ENCODE measurements around the gene C10orf67.
"Not testable (repeated sequence)": the region's sequence is repeated elsewhere in the genome, so short reads cannot be mapped to it uniquely, and the experiment has no call there.

The C10orf67 gene

DNA sequence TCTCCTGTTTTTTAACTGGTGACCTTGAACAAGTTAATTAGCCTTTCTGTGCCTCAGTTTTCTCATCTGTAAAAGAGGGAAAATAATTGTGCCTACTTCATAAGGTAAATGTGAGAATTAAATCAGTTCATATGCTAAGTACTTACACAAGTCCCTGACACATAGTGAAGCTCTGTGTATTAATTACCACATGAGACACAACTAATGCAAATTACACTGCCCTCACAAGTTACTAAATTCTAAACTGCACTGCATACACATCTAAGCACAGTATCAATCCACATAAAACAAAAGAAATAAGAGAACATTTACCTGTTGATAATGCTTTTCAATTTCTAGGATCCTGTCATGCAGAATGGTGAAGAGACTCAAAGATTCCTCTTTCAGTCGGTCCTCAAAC, 22.5 kb downstream of the C10orf67 start:
- no peak for DNase-seq

- no peak for DNase-seq
Measured at GRCh38 chr10:23319835-23320234, 24.8 kb downstream of the C10orf67 start.

- no peak for DNase-seq
Measured at GRCh38 chr10:23318359-23318758, 26.2 kb downstream of the C10orf67 start.

DNA sequence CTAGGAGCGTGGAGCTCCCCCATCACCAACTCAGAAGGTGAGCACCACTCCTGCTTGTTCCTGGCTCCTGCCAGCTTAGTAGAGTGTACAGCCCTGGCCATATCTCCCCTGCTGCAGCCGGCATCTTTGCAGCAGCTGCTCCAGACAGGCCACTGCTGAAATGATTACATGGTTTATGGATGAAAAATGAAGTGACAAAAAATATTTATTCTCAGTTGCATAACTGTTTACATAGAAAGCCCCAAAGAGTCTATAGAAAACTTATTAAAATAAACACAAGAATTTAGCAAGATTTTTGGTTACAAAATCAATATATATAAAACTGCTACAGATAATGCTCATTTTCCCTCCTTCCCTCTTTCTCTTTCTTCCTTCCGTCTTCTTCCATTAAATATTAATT, 27.2 kb downstream of the C10orf67 start:
- DNase-seq: no peak

DNA sequence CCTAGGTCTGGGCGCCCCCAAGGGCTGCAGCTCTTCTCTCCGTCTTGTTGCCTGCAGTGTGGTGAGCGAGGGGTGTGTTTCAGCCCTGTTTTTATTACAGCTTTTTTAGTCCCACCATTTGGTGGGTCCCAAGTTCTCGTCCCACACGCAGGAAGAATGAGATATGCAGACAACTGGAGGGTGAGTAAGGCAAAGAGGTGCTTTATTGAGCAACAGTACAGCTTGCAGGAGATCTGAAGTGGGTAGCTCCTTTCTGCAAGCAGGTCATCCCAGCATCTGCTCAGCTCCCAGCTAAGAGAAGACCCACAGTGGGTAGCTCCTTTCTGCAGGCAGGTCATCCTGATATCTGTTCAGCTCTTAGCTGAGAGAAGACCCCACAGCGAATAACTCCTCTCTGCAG, 28.2 kb downstream of the C10orf67 start:
- DNase-seq: no peak

DNA sequence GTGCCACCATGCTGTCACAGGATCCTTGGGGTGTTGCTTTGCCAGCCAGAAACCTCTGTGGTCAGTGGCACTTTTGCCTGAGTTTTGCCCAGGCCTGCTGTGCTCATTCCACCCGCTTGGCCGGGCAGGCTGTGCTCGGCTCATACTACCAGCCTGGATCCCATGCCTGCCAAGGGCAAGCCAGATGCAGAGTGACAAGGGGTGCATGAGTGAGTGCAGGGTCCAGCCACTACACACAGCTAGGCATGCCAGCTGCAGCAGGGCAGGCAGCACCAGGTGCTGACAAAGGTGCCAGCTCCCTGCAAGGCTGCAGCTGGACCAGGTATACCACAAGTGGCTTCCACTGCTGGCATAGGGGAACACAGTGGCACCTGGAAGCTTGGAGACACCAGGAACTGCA, 28.6 kb downstream of the C10orf67 start:
- DNase-seq: no peak

GRCh38 chr10:23314835-23315239, 29.8 kb downstream of the C10orf67 start:
- peak; percentile 15 to 20 (median 16) for DNase-seq

DNA sequence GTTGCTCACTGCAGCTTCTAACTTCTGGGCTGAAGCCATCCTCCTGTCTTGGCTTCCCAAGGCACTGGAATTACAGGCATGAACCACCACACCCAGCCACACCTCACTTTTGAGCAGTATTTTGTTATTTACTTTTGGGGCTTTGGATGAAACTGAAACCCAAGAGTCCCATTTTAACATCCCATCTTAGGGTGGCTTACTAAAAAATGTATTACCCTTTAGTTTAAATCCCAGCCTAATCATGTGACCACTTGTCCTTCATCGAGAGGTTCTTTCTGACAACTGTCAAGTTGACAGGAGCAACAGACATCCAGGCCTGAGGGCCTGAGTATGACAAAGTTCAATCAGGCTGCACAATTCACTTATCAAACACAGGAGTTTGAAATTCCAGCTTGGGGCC, 33.6 kb downstream of the C10orf67 start:
- no peak for DNase-seq

- no peak for DNase-seq
Measured at GRCh38 chr10:23310404-23310803, 34.2 kb downstream of the C10orf67 start.

DNA sequence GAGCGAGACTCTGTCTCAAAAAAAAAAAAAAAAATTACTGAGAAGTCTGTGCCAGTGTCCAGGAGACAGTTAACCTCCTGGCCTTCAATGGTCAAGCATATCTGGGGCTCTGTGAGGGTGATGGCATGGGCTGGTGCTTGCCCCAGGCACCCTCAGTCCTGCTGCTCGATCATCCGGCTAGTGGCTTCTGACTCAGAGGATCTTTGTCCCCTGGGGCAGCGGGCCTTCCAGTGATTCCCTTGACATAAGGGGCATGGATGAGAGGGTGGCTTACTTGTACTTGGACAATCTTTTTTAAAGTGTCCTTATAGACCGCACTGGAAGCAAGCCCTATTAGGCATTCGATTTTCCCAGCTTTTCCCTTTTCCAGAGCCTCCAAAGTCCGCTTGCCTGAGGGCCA, 44.6 kb downstream of the C10orf67 start:
- DNase-seq: not testable (repeated sequence)

GRCh38 chr10:23294638-23295247, 49.9 kb downstream of the C10orf67 start:
- no peak for DNase-seq

DNA sequence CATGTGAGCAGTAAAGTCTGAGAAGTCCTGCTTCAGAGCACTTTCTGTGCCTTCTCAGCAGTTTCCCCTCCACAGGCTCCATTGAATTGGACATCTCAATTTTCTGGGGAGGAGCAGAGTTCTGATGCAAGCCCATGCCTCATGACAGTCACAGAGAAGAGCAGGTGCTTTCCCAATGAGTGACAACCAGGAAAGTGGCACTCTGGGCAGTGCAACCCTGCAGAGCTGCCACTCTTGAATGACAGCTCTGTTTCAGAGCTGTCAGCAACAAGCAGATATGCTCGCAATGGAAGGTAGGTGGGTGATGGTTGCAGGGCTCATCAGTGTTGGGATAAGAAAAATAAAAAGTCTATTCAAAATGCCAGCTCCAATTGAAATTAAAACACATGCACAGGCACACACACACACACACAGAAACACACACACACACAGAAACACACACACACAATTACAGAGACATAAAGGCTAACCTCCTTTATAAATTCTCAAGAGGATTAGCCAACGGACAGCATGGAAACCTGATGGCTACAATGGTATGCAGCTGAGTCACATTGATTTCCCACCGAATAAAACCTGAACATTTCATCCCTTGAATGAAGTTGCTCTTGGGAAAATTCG, 50.5 kb downstream of the C10orf67 start:
- no peak for DNase-seq

DNA sequence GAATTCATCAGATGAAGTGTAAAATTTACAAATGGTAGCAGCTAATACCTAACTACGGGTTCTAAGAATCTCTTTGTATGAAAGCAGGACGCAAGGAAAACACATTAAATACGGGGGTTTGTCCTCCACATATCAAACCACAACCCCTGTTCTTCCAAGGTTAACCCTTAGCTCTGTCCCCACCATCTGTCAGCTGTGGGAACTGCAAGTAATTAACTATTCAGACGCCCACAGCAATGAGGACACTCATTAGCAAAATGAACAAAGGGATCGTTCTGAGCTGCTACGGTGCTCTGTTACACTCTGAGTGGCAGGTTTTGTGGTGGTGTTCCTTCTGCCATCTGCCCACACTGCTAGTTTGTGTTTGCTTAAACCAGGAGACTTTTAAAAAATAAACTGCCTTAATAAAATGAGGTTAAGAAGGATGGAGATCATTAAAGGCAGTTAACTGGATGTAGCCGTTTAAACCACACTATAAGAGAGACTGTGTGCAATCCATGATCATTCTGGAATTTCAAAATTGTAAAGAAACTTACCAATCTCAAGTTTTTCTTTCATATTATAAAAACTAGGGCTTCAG, 51.4 kb downstream of the C10orf67 start:
- DNase-seq: no peak

DNA sequence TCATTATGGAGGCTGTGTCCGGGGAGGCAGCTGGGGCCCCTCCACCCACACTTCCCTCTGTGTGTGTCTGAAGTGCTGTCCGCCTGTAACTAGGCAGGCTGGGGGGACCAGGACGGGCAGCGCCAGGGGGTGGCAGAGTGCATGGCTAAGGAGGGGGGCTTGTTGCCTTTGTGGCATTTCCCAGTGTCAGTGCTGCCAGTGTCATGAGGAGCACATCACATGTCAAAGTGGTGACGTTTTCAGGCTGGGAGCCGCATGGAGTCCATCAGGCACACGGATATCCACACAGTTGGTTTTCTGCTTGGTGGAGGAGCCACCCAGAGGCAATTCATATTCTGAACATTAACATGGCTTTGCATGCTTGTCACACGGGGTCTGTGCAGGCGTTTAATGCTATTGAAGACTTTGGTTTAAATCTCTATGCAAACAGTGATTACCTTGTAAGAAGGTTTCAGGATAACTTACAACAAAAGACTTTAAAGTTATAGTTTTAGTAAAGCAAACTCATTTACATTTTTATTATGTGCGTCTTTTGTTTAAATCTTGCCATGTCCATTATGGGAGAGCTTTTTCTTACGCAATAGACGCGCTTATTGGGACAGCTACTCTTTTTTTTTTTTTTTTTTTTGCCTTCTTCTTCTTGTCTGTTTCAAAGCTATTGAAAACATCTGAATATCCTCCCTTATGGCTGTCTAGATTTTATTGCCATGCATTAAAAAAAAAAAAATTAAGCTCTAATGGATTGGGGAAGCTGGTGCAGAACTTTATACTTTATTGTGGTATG, 52.9 kb downstream of the C10orf67 start:
- DNase-seq: no peak

GRCh38 chr10:23284674-23285335, 59.8 kb downstream of the C10orf67 start:
- no peak for DNase-seq

GRCh38 chr10:23284155-23284554, 60.4 kb downstream of the C10orf67 start:
- no peak for DNase-seq

DNA sequence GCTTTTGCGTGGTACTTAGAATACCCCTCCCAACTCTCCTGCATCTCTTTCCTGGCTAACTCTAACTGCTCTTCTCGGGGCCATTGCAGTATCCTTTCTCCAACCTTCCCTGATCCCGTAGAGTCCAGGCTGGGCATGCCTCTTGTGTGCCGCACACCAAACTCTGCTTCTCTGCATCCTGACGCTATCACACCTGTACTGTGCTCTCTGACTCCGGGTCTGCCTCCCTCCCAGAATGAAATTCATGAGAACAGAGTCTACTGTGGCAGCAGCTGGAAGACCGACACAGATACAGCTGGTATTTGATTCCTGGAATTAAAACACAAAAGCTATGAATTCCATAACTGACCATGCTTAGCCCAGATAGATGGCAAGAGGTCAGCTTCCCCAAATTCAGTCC, 60.9 kb downstream of the C10orf67 start:
- DNase-seq: no peak

- no peak for DNase-seq
Measured at GRCh38 chr10:23281044-23281433, 63.6 kb downstream of the C10orf67 start.

DNA sequence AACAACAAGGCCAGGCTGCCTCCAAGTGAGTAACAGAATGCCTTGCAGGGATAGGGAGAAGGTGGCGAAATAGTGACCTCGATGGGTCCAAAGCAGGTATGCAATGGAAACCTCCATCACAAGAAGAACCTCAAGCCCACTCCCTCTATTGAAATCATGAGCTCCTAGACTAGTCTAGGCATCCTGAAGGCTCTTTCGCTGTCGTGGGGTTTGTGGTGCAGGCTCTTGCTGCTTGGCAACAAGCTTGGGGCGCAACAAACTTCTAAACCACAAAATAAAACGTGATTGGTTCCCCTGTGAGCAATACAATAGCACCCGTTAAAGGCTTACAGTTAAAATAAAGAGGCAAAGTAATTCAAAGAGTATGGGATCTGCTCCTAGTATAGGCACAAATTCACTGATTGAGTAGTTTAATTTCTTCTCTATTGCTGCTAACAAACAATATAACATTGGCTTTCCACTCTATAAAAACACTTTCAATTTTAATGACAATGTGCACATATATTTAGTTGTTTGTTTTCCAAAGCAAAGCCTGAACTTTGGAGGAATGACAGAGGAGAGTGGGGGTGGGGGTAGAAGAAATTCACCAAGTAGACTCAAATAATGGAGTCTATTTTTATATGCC, 64.1 kb downstream of the C10orf67 start:
- DNase-seq: no peak

GRCh38 chr10:23275355-23275754, 69.2 kb downstream of the C10orf67 start:
- no peak for DNase-seq

GRCh38 chr10:23274179-23274578, 70.4 kb downstream of the C10orf67 start:
- DNase-seq: not testable (repeated sequence)

DNA sequence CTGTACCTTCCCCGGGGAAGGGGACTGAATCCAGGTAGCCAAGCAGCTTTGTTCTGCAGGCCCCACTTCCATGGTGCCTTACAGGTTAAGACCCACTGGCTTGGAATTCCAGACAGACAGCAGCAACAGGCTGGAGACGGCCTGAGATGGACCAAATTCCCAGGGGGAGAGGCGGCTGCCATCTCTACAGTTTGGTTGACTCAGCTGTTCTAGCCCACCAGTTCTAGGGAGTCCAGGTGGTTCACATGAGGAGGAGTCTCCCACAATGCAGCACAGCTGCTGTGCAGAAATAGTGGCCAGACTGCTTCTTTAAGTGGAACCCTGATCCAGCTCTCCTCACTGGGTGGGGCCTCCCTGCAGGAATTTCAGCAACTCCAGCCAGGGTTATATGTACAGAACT, 74.1 kb downstream of the C10orf67 start:
- no peak for DNase-seq

Data from activated CD4-positive, CD25-positive, alpha-beta regulatory T cell (primary cell).